PC-3 (cell line): Measurements from ENCODE around the gene CRY2.

ENCODE experiments used
- CTCF ChIP-seq: fragments of 300-600 bp; sonication (generic); conservative IDR thresholded peaks from 2 replicates; pipeline ENCODE4 v1.5.1; 2017; ENCODE audit warnings: antibody characterized with exemption, low read depth, mild to moderate bottlenecking, low read length
- EZH2 ChIP-seq: fragments of 300-600 bp; sonication (generic); IDR thresholded peaks from one replicate; pipeline ENCODE4 v1.6.1; 2017; ENCODE audit warnings: antibody characterized with exemption, mild to moderate bottlenecking, low read length; ENCODE audit not compliant: unreplicated experiment
- EZH2phosphoT487 ChIP-seq: fragments of 300-600 bp; sonication (generic); IDR thresholded peaks from 2 replicates; pipeline ENCODE4 v1.6.1; 2018; ENCODE audit warnings: mild to moderate bottlenecking, antibody characterized with exemption, low read length, borderline replicate concordance

- TF ChIP-seq EZH2, result no peak
- TF ChIP-seq CTCF, result no peak
- no peak for TF ChIP-seq EZH2phosphoT487
Observed at GRCh38 chr11:45820211-45820857, 26.9 kb upstream of the CRY2 start.
